Peyer's patch (tissue), 4 donors: ENCODE data around the gene NPHP1. TPM values are rescaled to one million over a fixed set of nuclear protein-coding genes. Genes with fewer than 3 reads are reported as not detected.

Source experiments
- small RNA-seq, 2 donors: library from RNA; depleted of rRNA; stranded (forward); fragments of <200 nt; gene quantifications; one replicate each; pipeline ENCODE3, GENCODE V24; 2016
- total RNA-seq, 4 donors: library from RNA; depleted of rRNA; stranded (reverse); fragments of >200 nt; gene quantifications; one replicate each; pipeline ENCODE4 v1.1.0, GENCODE V29; 2016

NPHP1 gene
- total RNA-seq, 4 donors from 2014 or later, result 0.94 to 20.6 TPM; not detected in 2

Small RNA genes within 50 kb of the gene (small RNA-seq; reads per million reads assigned to genes)
- gene MIR4436B1, result 0 reads per million in 2 donors

Other genes with a start within 250 kb of the NPHP1 start
- 100 to 1,000 TPM in 3 of 4 donors, 10 to 100 TPM in 1; 40.4 to 814 (median 603) TPM for gene MALL, start 89.2 kb downstream of the NPHP1 start, total RNA-seq
- gene MTLN, start 7.5 kb upstream of the NPHP1 start, total RNA-seq, result 100 to 1,000 TPM in 2 of 4 donors, 10 to 100 TPM in 2; 33.0 to 153 (median 110) TPM